Endometrium (tissue), 2 donors: ENCODE data around the gene HES7.

Experiments used
- FAIRE-seq: peaks from 2 replicates; lab custom pipeline; 2012; peaks lifted over from hg19 to GRCh38; lab: Jason Lieb, UNC
- donor health status: control.
- donor health status: control.

Gene HES7

GRCh38 chr17:8155231-8155995, 31.5 kb upstream of the HES7 start:
- no peak for FAIRE-seq

GRCh38 chr17:8154608-8155155, 30.8 kb upstream of the HES7 start:
- FAIRE-seq, result no peak

- peak; percentile 93 for FAIRE-seq
Measured at GRCh38 chr17:8153957-8154607, 30.2 kb upstream of the HES7 start.

- peak; percentile 35 for FAIRE-seq
Measured at GRCh38 chr17:8153525-8153956, 29.6 kb upstream of the HES7 start.

- no peak for FAIRE-seq
Measured at GRCh38 chr17:8153031-8153451, 29.1 kb upstream of the HES7 start.

GRCh38 chr17:8152112-8152775, 28.3 kb upstream of the HES7 start, which contains the start of gene PER1:
Gene PER1 (minus strand): TSS chr17:8152404. CDS start chr17:8150706, 1,698 bp downstream.
- FAIRE-seq, result no peak

- no peak for FAIRE-seq
Measured at GRCh38 chr17:8151641-8152111, 27.8 kb upstream of the HES7 start.

- FAIRE-seq, result no peak
Measured at GRCh38 chr17:8151120-8151640, 27.3 kb upstream of the HES7 start.

GRCh38 chr17:8150194-8151119, 26.6 kb upstream of the HES7 start:
- FAIRE-seq, result no peak

- no peak for FAIRE-seq
Measured at GRCh38 chr17:8149419-8150193, 25.7 kb upstream of the HES7 start.

GRCh38 chr17:8148560-8148959, 24.7 kb upstream of the HES7 start:
- no peak for FAIRE-seq

GRCh38 chr17:8147805-8148404, 24.0 kb upstream of the HES7 start:
- no peak for FAIRE-seq

GRCh38 chr17:8147141-8147804, 23.4 kb upstream of the HES7 start:
- FAIRE-seq, result no peak

- no peak for FAIRE-seq
Measured at GRCh38 chr17:8146381-8147140, 22.7 kb upstream of the HES7 start.

GRCh38 chr17:8145811-8146210, 21.9 kb upstream of the HES7 start:
- no peak for FAIRE-seq

- FAIRE-seq, result no peak
Measured at GRCh38 chr17:8144401-8145231, 20.7 kb upstream of the HES7 start.

- FAIRE-seq, result no peak
Measured at GRCh38 chr17:8143581-8144400, 19.9 kb upstream of the HES7 start.
